Chondrocyte (in vitro differentiated cells): ENCODE measurements around the gene RGCC. TPM values are rescaled to one million over a fixed set of nuclear protein-coding genes. Genes with fewer than 3 reads are reported as not detected.

Experiments used
- DNase-seq: peaks from one replicate; pipeline ENCODE4 v3.0.0; 2021; ENCODE audit warnings: mixed read lengths, low spot score
- H3K27ac Mint-ChIP-seq: one replicate; pipeline ENCODE4 v1.8.0; 2021; ENCODE audit warnings: mild to moderate bottlenecking, moderate library complexity, mixed read lengths; ENCODE audit not compliant: unreplicated experiment
- H3K27me3 Mint-ChIP-seq: 2 replicates; pipeline ENCODE4 v1.8.0; 2021; ENCODE audit warnings: low read depth, mixed read lengths
- H3K36me3 Mint-ChIP-seq: 2 replicates; pipeline ENCODE4 v1.8.0; 2021; ENCODE audit warnings: low read depth, mixed read lengths
- H3K4me1 Mint-ChIP-seq: 2 replicates; pipeline ENCODE4 v1.8.0; 2021; ENCODE audit warnings: low read depth, mild to moderate bottlenecking, mixed read lengths
- H3K4me3 Mint-ChIP-seq: one replicate; pipeline ENCODE4 v1.8.0; 2021; ENCODE audit warnings: mild to moderate bottlenecking, moderate library complexity, mixed read lengths; ENCODE audit not compliant: unreplicated experiment
- H3K9me3 Mint-ChIP-seq: 2 replicates; pipeline ENCODE4 v1.8.0; 2021; ENCODE audit warnings: low read depth, mixed read lengths
- CTCF ChIP-seq: fragments of 200-600 bp; sonication (generic); IDR thresholded peaks from 2 replicates; pipeline ENCODE4 v1.5.0; 2021; ENCODE audit warnings: antibody characterized with exemption, mild to moderate bottlenecking, moderate library complexity
- total RNA-seq: library from RNA; stranded (reverse); gene quantifications from 3 replicates; pipeline ENCODE4 v1.2.1, GENCODE V29; 2021

The RGCC gene
- total RNA-seq, 1 donor from 2014 or later, result not detected

GRCh38 chr13:41468631-41469030 lies 11.3 kb downstream of the RGCC start:
- no peak for TF ChIP-seq CTCF
- Mint-ChIP-seq H3K4me3 (no peak overlapping the region), H3K27ac (no peak overlapping the region), H3K27me3 (peaks cover 2% of the 10 kb centered on the region), H3K9me3 (peaks cover 1% of the 10 kb centered on the region), H3K4me1 (no peaks in the 10 kb centered on the region), H3K36me3 (no peaks in the 10 kb centered on the region)
- DNase-seq, result no peak

- Mint-ChIP-seq H3K27ac (no peak overlapping the region), H3K4me3 (no peak overlapping the region), H3K27me3 (peaks cover 2% of the 10 kb centered on the region), H3K4me1 (no peaks in the 10 kb centered on the region), H3K36me3 (peaks cover 2% of the 10 kb centered on the region), H3K9me3 (peaks cover 6% of the 10 kb centered on the region)
- TF ChIP-seq CTCF, result no peak
- DNase-seq, result no peak
Measured at GRCh38 chr13:41470196-41470595, 12.8 kb downstream of the RGCC start.

GRCh38 chr13:41471785-41472184 lies 14.4 kb downstream of the RGCC start:
- no peak for DNase-seq
- Mint-ChIP-seq H3K4me3 (no peak overlapping the region), H3K27me3 (peaks cover 9% of the 10 kb centered on the region), H3K4me1 (no peaks in the 10 kb centered on the region), H3K27ac (no peak overlapping the region), H3K36me3 (peaks cover 6% of the 10 kb centered on the region), H3K9me3 (peaks cover 12% of the 10 kb centered on the region)
- no peak for TF ChIP-seq CTCF

- Mint-ChIP-seq H3K27ac (no peak overlapping the region), H3K9me3 (peaks cover 26% of the 10 kb centered on the region)
- TF ChIP-seq CTCF, result no peak
Measured at GRCh38 chr13:41487222-41487621, 29.9 kb downstream of the RGCC start.

GRCh38 chr13:41488124-41488523 lies 30.8 kb downstream of the RGCC start:
- Mint-ChIP-seq H3K4me1 (peaks cover 12% of the 10 kb centered on the region), H3K27ac (no peak overlapping the region), H3K27me3 (peaks cover 3% of the 10 kb centered on the region), H3K9me3 (peaks cover 20% of the 10 kb centered on the region), H3K36me3 (peaks cover 7% of the 10 kb centered on the region), H3K4me3 (no peak overlapping the region)
- no peak for DNase-seq
- no peak for TF ChIP-seq CTCF

More at GRCh38 chr13:41487222-41487621, 29.9 kb downstream of the RGCC start:
- H3K36me3 Mint-ChIP-seq, result peaks cover 7% of the 10 kb centered on the region
- H3K27me3 Mint-ChIP-seq, result peaks cover 3% of the 10 kb centered on the region
- H3K4me3 Mint-ChIP-seq, result no peak overlapping the region
- peaks cover 3% of the 10 kb centered on the region for H3K4me1 Mint-ChIP-seq
- no peak for DNase-seq
